ENCODE results near the gene CYP4V2. TPM values are rescaled to one million over a fixed set of nuclear protein-coding genes. Genes with fewer than 3 reads are reported as not detected.
"Not testable (repeated sequence)": the region's sequence is repeated elsewhere in the genome, so short reads cannot be mapped to it uniquely, and the experiment has no call there.

Gene CYP4V2
- total RNA-seq, 4 donors from 2014 or later, result 4.3 to 14.7 (median 4.8) TPM

DNA sequence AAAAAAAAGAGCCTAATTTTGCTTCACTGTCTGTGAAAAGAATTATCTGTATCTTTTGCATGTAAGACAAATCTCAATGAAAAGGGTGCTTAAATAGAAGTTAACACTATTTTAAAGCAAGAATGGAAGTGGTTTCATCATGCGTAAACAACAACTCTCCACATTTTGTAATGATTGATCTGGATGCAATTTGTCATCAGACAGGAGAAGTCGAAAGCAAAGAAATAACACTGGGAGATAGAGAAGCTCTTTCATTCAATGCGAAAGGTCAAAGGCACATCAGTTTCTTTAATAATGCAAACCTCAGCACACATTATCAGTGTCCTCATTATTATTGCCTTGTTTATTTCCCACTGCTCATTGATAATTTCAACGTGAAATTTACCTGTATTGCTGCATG, 44.8 kb downstream of the CYP4V2 start:
- TF ChIP-seq POLR2A (IDR thresholded peaks at IDR 0.05), result no peak
- TF ChIP-seq, protein P1, sequence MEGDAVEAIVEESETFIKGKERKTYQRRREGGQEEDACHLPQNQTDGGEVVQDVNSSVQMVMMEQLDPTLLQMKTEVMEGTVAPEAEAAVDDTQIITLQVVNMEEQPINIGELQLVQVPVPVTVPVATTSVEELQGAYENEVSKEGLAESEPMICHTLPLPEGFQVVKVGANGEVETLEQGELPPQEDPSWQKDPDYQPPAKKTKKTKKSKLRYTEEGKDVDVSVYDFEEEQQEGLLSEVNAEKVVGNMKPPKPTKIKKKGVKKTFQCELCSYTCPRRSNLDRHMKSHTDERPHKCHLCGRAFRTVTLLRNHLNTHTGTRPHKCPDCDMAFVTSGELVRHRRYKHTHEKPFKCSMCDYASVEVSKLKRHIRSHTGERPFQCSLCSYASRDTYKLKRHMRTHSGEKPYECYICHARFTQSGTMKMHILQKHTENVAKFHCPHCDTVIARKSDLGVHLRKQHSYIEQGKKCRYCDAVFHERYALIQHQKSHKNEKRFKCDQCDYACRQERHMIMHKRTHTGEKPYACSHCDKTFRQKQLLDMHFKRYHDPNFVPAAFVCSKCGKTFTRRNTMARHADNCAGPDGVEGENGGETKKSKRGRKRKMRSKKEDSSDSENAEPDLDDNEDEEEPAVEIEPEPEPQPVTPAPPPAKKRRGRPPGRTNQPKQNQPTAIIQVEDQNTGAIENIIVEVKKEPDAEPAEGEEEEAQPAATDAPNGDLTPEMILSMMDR (IDR thresholded peaks at IDR 0.05), result no peak
- no peak overlapping the region for H3K4me3 ChIP-seq (ENCODE audit: low read depth, poor library complexity, severe bottlenecking)
- 84 to 88% methylated on average over 4 of the region's 4 CpGs for WGBS, 2 donors
- DNase-seq (ENCODE audit: low spot score in 2 of 2), result no peak
- intact Hi-C loops (cut with DNase I; ENCODE audit: low total_unique reads), result no loop called here

DNA sequence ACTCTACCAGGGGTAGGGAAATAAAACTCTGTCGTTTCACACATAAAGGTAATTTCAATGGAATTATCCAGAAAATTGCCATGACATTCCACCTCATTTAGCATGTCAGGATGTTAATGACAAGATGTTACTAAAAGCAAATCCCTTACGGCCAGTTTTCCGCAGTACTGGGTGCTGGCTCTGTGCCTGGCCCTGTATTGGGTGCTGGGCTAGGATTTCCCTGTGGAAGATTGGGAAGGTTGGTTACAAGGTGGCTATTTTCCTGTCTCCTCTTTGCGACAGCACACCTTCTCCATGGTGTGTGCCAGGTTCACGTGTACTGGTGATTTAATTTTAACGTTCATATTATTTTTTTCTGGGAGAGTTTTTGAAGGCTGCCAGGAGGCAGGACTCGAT, 49.1 kb downstream of the CYP4V2 start:
- WGBS, 2 donors, result 69 to 73% methylated on average over 7 of the region's 7 CpGs
- intact Hi-C loops (cut with DNase I; ENCODE audit: low total_unique reads), result no loop called here
- no peak for TF ChIP-seq POLR2A (IDR thresholded peaks at IDR 0.05)
- TF ChIP-seq, protein P1 (IDR thresholded peaks at IDR 0.05), result no peak
- H3K4me3 ChIP-seq (ENCODE audit: low read depth, poor library complexity, severe bottlenecking), result no peak overlapping the region
- no peak for DNase-seq (ENCODE audit: low spot score in 2 of 2)

DNA sequence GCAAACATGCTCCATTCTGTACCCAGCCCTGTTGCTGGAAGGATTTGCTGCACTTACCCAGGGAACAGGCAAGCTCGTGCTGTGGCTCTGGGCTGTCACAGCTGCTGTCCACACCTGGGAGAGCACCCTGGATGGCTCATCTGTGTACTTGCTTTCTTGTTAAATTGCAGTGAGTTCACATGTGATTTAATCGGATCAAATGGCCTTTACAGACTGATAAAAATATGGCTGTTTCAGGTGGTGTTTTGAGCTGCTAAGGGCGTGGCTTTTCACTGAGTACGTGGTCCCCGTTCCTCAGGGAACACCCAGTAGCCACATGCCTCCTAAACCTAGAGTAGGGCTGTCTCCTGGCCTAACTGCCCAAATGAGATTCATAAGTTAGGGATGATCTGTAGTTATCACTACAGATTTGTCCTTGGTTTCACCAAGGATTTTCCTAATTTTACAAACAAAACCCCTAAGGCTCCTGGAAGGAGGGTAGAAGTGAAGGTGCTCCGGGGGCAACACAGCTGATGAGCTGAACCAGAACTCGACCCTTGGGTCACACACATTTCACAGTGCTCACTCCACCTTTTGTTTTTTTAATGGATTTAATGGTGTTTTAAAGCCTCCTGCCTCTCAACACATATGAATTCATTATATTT, 49.6 kb downstream of the CYP4V2 start:
- no peak for DNase-seq (ENCODE audit: low spot score in 2 of 2)
- no peak overlapping the region for H3K4me3 ChIP-seq (ENCODE audit: low read depth, poor library complexity, severe bottlenecking)
- intact Hi-C loops (cut with DNase I; ENCODE audit: low total_unique reads), result no loop called here
- no peak for TF ChIP-seq POLR2A (IDR thresholded peaks at IDR 0.05)
- TF ChIP-seq, protein P1 (IDR thresholded peaks at IDR 0.05), result no peak
- WGBS, 2 donors, result 71 to 77% methylated on average over 7 of the region's 7 CpGs

DNA sequence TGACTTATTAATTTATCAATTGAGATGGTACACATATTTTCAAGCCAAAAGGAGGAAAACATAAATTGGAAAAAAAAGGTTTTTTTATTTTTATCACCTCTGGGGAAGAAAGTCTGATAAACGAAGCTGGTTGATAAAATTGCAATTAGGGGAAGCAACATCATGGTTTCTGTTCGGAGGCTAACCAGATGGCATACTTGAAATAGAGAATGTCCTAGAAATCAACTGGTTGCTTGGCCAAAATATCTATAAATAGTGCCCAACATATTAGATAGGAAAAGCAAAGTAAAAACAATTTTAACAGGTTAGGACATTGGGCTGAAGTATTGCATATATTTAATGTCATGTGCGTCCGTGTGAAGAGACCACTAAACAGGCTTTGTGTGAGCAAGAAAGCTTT, 50.2 kb downstream of the CYP4V2 start:
- DNase-seq (ENCODE audit: low spot score in 2 of 2), result no peak
- 86 to 93% methylated on average over 4 of the region's 4 CpGs for WGBS, 2 donors
- TF ChIP-seq, protein P1 (IDR thresholded peaks at IDR 0.05), result no peak
- no peak for TF ChIP-seq POLR2A (IDR thresholded peaks at IDR 0.05)
- H3K4me3 ChIP-seq (ENCODE audit: low read depth, poor library complexity, severe bottlenecking), result no peak overlapping the region
- intact Hi-C loops (cut with DNase I; ENCODE audit: low total_unique reads), result no loop called here

DNA sequence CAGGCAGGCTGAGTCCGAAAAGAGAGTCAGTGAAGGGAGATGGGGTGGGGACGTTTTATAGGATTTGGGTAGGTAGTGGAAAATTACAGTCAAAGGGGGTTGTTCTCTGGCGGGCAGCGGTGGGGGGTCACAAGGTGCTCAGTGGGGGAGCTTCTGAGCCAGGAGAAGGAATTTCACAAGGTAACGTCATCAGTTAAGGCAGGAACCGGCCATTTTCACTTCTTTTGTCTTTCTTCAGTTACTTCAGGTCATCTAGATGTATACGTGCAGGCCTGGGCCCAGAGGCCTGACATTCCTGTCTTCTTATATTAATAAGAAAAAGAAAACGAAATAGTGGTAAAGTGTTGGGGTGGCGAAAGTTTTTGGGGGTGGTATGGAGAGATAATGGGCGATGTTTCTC, 50.7 kb downstream of the CYP4V2 start:
- intact Hi-C loops (cut with DNase I; ENCODE audit: low total_unique reads); H3K4me3 ChIP-seq (ENCODE audit: low read depth, poor library complexity, severe bottlenecking); DNase-seq (ENCODE audit: low spot score in 2 of 2): not testable (repeated sequence)
- 80 to 90% methylated on average over 10 of the region's 10 CpGs for WGBS, 2 donors

DNA sequence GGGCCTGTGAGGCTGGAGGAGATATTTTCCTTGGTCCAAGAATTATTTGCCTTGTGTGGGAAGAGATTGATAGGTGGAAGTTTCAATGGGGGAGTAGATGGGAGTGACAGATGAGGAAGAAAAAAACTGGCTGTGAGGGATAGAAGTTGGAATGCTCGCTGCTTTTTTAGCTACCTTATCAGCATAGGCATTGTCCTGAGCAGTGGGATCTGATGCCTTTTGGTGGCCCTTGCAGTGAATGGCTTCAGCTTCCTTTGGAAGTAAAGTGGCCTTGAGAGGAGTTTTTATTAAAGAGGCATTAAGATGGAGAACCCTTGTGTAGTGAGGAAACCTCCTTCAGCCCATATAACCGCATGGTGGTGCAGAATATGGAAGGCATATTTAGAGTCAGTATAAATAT, 52.0 kb downstream of the CYP4V2 start:
- TF ChIP-seq, protein P1 (IDR thresholded peaks at IDR 0.05), result no peak
- no peak for TF ChIP-seq POLR2A (IDR thresholded peaks at IDR 0.05)
- 88% methylated on average over 2 of the region's 2 CpGs for WGBS, 2 donors
- DNase-seq (ENCODE audit: low spot score in 2 of 2), result no peak
- intact Hi-C loops (cut with DNase I; ENCODE audit: low total_unique reads), result no loop called here
- H3K4me3 ChIP-seq (ENCODE audit: low read depth, poor library complexity, severe bottlenecking), result no peak overlapping the region

Measured in lower leg skin (tissue), 4 donors.